HL-60/S4 treated with phorbol 12-myristate 13-acetate at 8.2 ng/mL for 4 days and 3 days (cell line): ENCODE measurements around the gene ELOVL1.
"Not testable (repeated sequence)": the region's sequence is repeated elsewhere in the genome, so short reads cannot be mapped to it uniquely, and the experiment has no call there.

Source experiments
- in situ Hi-C: fragments of 300-500 bp; cut with MboI; formaldehyde crosslinking; loops from 2 replicates; pipeline ENCODE4 v1.15.0; 2022; ENCODE audit warnings: low sequenced_read_pairs

Gene ELOVL1

GRCh38 chr1:43382027-43382779, 14.4 kb upstream of the ELOVL1 start:
- in situ Hi-C loops, result no loop called here

GRCh38 chr1:43381612-43382011, 13.8 kb upstream of the ELOVL1 start:
- in situ Hi-C loops, result no loop called here

- in situ Hi-C loops, result no loop called here
Observed at GRCh38 chr1:43379476-43379875, 11.7 kb upstream of the ELOVL1 start.

- in situ Hi-C loops, result no loop called here
Observed at GRCh38 chr1:43377831-43378230, 10.0 kb upstream of the ELOVL1 start.

GRCh38 chr1:43376723-43377235, 9.0 kb upstream of the ELOVL1 start:
- in situ Hi-C loops, result no loop called here

GRCh38 chr1:43373066-43373940, 5.5 kb upstream of the ELOVL1 start:
- in situ Hi-C loops, result no loop called here

GRCh38 chr1:43372172-43372571, 4.4 kb upstream of the ELOVL1 start:
- in situ Hi-C loops, result no loop called here

GRCh38 chr1:43370564-43370963, 2.8 kb upstream of the ELOVL1 start:
- in situ Hi-C loops, result no loop called here

GRCh38 chr1:43369779-43370178, 2.0 kb upstream of the ELOVL1 start:
- in situ Hi-C loops, result not testable (repeated sequence)

- in situ Hi-C loops, result no loop called here
Observed at GRCh38 chr1:43368646-43369020, 822 bp upstream of the ELOVL1 start.

GRCh38 chr1:43367026-43367903, 546 bp downstream of the ELOVL1 start:
- in situ Hi-C loops, result no loop called here

GRCh38 chr1:43366601-43367025, 1.2 kb downstream of the ELOVL1 start:
- in situ Hi-C loops, result no loop called here

- in situ Hi-C loops, result no loop called here
Observed at GRCh38 chr1:43366179-43366578, 1.6 kb downstream of the ELOVL1 start.

- in situ Hi-C loops, result no loop called here
Observed at GRCh38 chr1:43365678-43366077, 2.1 kb downstream of the ELOVL1 start.

- in situ Hi-C loops, result no loop called here
Observed at GRCh38 chr1:43363935-43364525, 3.8 kb downstream of the ELOVL1 start.

GRCh38 chr1:43363283-43363934, 4.4 kb downstream of the ELOVL1 start:
- in situ Hi-C loops, result no loop called here

GRCh38 chr1:43360616-43361015, 7.2 kb downstream of the ELOVL1 start:
- in situ Hi-C loops, result no loop called here

- in situ Hi-C loops, result no loop called here
Observed at GRCh38 chr1:43359696-43360095, 8.1 kb downstream of the ELOVL1 start.

- in situ Hi-C loops, result no loop called here
Observed at GRCh38 chr1:43358746-43359693, 8.8 kb downstream of the ELOVL1 start, which contains the start of gene CDC20. CDC20 (plus strand) TSS chr1:43358981; CDS start chr1:43359216, 235 bp downstream.
